Effector memory CD4-positive, alpha-beta T cell (primary cell): ENCODE measurements around the gene JMJD1C.

Experiments
- DNase-seq, 3 donors: peaks; one replicate each; pipeline ENCODE4 v3.0.0-alpha.2; 2020
- H3K27ac ChIP-seq: 2 replicates; pipeline ENCODE4 v1.7.0; 2013; ENCODE audit warnings: mild to moderate bottlenecking, low read length, moderate library complexity; ENCODE audit not compliant: insufficient read depth, poor library complexity, severe bottlenecking
- H3K27me3 ChIP-seq: replicated peaks from 2 replicates; pipeline ENCODE4 v1.7.0; 2013; ENCODE audit warnings: mild to moderate bottlenecking, low read length; ENCODE audit not compliant: insufficient read depth, control insufficient read depth, poor library complexity, severe bottlenecking
- H3K36me3 ChIP-seq: 2 replicates; pipeline ENCODE4 v1.7.0; 2013; ENCODE audit warnings: mild to moderate bottlenecking, low read length, moderate library complexity; ENCODE audit not compliant: control insufficient read depth, insufficient read depth
- H3K4me1 ChIP-seq: 2 replicates; pipeline ENCODE4 v1.7.0; 2013; ENCODE audit warnings: low read length, mild to moderate bottlenecking; ENCODE audit not compliant: control insufficient read depth, insufficient read depth, poor library complexity, severe bottlenecking
- H3K4me3 ChIP-seq: 2 replicates; pipeline ENCODE4 v1.7.0; 2013; ENCODE audit warnings: low read length, low read depth, mild to moderate bottlenecking; ENCODE audit not compliant: insufficient read depth, poor library complexity, severe bottlenecking
- H3K9me3 ChIP-seq: 2 replicates; pipeline ENCODE4 v1.7.0; 2013; ENCODE audit warnings: mild to moderate bottlenecking, low read length, moderate library complexity; ENCODE audit not compliant: control insufficient read depth

JMJD1C gene

DNA sequence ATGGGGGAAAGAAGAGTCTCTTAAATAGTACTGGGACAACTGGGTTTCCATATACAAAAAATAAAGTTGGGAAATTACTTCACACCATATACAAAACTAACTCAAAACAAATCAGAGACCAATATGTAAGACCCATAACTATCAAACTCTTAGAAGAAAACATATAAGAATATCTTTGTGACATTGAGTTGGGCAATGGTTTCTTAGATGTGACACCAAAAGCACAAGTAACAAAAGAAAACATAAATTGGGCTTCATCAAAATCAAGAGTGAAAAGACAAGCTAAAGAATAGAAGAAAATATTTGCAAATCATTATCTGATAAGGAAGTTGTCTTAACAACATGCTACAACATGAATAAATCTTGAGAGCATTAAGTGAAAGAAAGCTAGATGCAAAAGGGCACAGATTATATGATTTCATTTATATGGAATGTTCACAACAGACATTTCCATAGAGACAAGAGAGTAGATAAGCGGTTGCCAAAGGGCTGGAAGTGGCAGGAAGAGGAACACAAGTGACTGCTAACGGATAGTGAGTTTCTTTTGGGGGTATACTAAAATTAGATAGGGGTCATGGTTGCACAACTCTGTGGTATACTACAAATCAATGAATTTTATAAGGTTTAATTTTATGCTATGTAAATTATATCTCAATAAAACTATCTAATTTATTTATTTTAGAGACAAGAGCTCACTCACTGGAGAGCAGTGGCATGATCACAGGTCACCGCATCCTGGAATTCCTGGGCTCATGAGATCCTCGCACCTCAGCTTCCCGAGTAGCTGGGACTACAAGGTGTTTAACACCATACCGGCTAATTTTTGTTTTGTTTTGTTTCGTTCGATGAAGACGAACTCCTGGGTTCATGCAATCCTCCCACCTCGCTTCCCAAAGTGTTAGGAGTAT, 35.4 kb downstream of the JMJD1C start:
- no peaks in the 10 kb centered on the region for H3K4me1 ChIP-seq
- H3K9me3 ChIP-seq, result no peaks in the 10 kb centered on the region
- no peak overlapping the region for H3K27ac ChIP-seq
- no peak for DNase-seq
- no peak overlapping the region for H3K4me3 ChIP-seq
- no peaks in the 10 kb centered on the region for H3K36me3 ChIP-seq
- H3K27me3 ChIP-seq, result no peaks in the 10 kb centered on the region

DNA sequence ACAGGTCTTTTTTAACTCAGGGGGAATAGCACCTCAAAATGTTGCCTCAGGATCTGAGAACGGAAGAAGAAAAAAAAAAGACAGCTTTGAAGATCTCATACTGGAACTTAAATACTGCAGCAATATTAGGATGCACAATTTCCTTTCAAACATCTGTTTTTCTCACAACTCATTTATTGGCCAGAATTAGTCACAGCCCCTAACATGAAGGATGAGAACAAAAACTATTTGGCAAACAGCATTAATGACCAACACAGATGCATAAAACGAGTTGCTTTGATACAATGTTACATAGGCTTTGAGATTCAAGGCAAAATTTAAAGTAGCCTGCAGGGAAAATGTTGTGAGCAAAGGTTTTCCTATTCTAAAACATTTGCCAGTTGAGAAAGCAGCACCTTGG, 36.5 kb downstream of the JMJD1C start:
- no peak for DNase-seq
- Histone ChIP-seq H3K36me3 (no peaks in the 10 kb centered on the region), H3K4me1 (no peaks in the 10 kb centered on the region), H3K27ac (no peak overlapping the region), H3K9me3 (no peaks in the 10 kb centered on the region), H3K4me3 (no peak overlapping the region), H3K27me3 (no peaks in the 10 kb centered on the region)

DNA sequence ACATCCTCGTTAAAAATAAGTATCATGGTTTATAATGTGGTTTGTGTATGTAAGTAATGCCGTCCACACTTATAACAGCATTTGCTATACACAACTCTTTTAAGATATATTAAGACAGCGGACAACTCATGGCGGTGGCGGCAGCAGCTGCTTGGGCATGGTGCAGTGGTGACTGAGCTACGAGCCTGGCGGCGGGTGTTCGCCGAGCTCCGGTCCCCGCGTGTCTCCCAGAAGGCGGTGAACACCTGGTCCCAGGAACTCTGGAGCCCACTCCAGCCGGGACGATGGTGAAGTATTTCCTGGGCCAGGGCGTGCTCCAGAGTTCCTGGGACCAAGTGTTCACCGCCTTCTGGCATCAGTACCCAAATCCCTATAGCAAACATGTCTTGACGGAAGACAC, 38.8 kb downstream of the JMJD1C start:
- no peaks in the 10 kb centered on the region for H3K27me3 ChIP-seq
- DNase-seq, result no peak
- peaks cover 2% of the 10 kb centered on the region for H3K4me1 ChIP-seq
- H3K27ac ChIP-seq, result no peak overlapping the region
- no peaks in the 10 kb centered on the region for H3K9me3 ChIP-seq
- H3K36me3 ChIP-seq, result no peaks in the 10 kb centered on the region
- H3K4me3 ChIP-seq, result no peak overlapping the region

DNA sequence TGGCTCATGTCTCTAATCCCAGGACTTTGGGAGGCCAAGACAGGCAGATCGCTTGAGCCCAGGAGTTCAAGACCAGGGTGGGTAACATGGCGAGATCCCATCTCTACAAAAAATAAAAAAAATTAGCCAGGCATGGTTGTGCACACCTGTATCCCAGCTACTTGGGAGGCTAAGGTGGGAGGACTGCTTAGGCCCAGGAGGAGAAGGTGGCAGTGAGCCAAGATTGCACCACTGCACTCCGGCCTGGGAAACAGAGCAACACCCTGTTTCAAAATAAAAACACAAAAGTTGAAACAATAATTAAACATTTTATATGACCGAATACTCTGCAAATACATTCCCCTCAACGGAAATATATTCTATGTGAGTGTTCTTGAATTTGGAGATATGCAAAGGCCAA, 40.3 kb downstream of the JMJD1C start:
- no peak overlapping the region for H3K4me3 ChIP-seq

DNA sequence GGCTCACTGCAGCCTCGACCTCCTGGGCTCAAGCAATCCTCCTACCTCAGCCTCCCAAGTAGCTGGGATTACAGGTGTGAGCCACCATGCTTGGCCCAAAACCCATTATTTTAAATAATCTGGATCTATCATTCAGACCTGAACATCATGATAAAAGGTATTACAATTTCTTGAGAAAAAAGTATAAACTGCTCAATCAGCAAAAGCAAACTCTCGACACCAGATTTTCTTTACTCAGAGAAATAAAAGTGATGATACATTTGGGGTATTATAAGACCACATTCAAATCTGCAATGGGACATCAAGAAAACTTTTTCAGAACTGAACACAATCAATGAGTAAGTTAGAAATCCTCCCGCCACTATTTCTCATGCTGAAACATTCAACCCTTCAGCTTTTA, 41.2 kb downstream of the JMJD1C start:
- H3K4me1 ChIP-seq, result peaks cover 11% of the 10 kb centered on the region
- H3K36me3 ChIP-seq, result no peaks in the 10 kb centered on the region
- H3K9me3 ChIP-seq, result no peaks in the 10 kb centered on the region
- DNase-seq, result no peak
- no peak overlapping the region for H3K27ac ChIP-seq
- no peaks in the 10 kb centered on the region for H3K27me3 ChIP-seq
- no peak overlapping the region for H3K4me3 ChIP-seq

More for the DNA sequence above, 40.3 kb downstream of the JMJD1C start:
- no peaks in the 10 kb centered on the region for H3K27me3 ChIP-seq
- H3K4me1 ChIP-seq, result peaks cover 11% of the 10 kb centered on the region
- no peak for DNase-seq
- no peak overlapping the region for H3K27ac ChIP-seq
- no peaks in the 10 kb centered on the region for H3K36me3 ChIP-seq
- H3K9me3 ChIP-seq, result no peaks in the 10 kb centered on the region

DNA sequence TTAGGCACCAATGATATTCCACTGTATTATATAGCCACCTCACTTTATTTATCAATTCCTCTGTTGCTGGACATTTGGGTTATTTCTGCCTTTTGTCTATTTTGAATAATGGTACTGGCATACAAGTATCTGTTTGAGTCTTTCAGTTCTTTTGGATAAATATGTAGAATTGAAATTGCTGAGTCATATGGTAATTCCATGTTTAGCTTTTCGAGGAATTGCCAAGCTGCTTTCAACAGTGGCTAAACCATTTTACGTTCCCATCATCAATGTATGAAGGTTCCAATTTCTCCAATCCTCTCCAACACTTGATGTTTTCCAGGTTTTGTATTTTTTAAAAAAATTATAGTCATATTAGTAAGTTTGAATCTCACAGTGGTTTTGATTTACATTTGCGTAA, 42.3 kb downstream of the JMJD1C start:
- Histone ChIP-seq H3K36me3 (no peaks in the 10 kb centered on the region), H3K4me3 (no peak overlapping the region), H3K27ac (no peak overlapping the region), H3K27me3 (no peaks in the 10 kb centered on the region), H3K9me3 (no peaks in the 10 kb centered on the region), H3K4me1 (peaks cover 11% of the 10 kb centered on the region)
- no peak for DNase-seq

DNA sequence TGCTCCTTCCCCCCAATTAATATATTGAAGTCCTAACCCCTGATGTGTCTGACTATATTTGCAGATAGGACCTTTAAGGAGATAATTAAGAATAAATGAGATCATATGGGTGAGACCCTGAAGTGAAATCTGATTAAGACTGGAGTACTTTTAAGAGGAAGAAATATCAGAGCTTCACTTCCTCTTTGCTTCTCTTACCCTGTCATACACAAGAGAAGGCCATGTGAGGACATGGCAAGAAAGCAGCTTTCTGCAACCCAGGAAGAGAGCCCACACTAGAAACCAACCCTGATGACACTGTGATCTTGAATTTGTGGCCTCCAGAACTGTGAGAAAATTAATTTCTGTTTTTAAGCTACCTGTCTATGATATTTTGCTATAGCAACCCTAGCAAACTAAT, 44.2 kb downstream of the JMJD1C start:
- Histone ChIP-seq H3K27me3 (no peaks in the 10 kb centered on the region), H3K27ac (peak overlapping the region; percentile 18), H3K36me3 (no peaks in the 10 kb centered on the region), H3K9me3 (no peaks in the 10 kb centered on the region), H3K4me3 (no peak overlapping the region), H3K4me1 (peaks cover 11% of the 10 kb centered on the region)
- DNase-seq, result no peak

DNA sequence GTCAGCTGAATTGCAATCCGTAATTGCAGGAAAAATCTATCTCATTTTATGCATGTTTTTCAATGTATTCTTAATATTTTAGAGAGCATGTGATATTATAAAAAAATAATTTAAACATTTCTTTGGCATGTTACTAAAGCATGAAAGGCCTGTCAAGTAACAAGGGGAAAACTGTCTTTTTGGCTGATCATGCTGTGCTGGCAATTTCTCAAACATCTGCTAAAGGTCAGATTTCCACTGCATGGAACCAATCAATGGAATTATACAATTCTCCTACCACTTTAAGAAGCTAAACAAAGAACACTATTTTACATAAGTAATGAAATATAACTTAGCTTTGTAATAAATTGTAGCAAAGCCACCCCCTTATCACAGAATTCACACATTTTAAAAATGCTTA, 49.4 kb downstream of the JMJD1C start:
- no peak for DNase-seq
- no peak overlapping the region for H3K4me3 ChIP-seq
- H3K27me3 ChIP-seq, result no peaks in the 10 kb centered on the region
- no peaks in the 10 kb centered on the region for H3K9me3 ChIP-seq
- no peak overlapping the region for H3K27ac ChIP-seq
- no peaks in the 10 kb centered on the region for H3K36me3 ChIP-seq
- H3K4me1 ChIP-seq, result peaks cover 3% of the 10 kb centered on the region

DNA sequence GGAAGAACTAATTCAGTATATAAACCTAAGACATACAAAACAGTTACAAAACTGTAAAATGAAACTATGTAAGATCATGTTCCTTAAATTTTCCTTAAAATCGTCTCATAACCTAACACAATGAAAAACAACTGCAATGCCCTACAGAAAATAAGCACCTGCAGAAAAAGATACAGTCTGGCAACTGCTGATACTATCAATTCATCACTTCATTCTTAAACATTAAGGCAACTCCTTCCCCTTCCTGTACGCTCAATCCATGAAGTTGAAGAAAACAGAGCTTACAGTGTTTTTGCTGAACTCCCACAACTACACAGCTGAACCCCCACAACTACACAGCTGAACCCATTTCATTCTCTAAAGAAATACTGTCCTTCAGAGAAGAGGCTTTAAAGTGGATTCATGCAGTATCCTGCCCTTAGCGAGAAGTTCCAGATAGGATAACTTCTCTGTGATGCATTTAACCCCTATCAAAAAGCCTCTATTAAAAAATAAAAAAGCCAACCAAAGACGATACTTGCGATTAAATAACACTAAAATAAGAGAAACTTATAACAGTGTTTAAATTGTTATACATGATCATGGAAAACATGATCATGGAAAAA, 50.0 kb downstream of the JMJD1C start:
- Histone ChIP-seq H3K9me3 (no peaks in the 10 kb centered on the region), H3K27me3 (no peaks in the 10 kb centered on the region), H3K36me3 (no peaks in the 10 kb centered on the region), H3K27ac (no peak overlapping the region), H3K4me3 (no peak overlapping the region), H3K4me1 (no peaks in the 10 kb centered on the region)
- no peak for DNase-seq

DNA sequence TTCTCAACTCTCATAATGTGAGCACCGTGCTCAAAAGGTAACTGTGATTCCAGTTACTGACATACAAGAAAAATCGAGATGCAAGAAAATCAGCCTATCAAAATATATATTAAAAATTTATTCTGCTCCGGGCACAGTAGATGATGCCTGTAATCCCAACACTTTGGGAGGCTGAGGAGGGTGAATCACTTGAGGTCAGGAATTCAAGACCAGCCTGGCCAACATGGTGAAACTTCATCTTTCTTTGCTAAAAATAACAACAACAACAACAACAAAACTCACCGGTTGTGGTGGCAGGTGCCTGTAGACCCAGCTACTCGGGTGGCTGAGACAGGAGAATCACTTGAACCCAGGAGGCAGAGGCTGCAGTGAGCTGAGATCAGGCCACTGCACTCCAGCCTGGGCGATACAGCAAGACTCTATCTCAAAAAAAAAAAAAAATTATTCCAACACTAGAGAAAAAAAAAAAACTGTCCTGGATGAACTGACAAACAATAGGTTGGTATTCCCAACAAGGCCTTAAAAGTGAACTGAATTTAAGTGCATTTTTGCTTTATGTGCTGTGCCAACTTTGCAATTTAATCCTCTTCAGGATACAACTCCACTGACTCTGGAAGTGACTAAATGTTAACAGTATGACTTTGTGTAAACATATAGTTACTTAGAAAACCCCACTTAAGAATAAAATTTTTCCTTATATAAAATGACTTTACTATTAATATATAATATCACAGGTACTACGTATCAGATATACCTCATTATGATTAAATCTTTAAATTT, 51.1 kb downstream of the JMJD1C start:
- Histone ChIP-seq H3K4me3 (no peak overlapping the region), H3K4me1 (no peaks in the 10 kb centered on the region), H3K9me3 (no peaks in the 10 kb centered on the region), H3K27ac (no peak overlapping the region), H3K27me3 (no peaks in the 10 kb centered on the region), H3K36me3 (no peaks in the 10 kb centered on the region)
- no peak for DNase-seq
